Activated CD4-positive, alpha-beta T cell treated with anti-CD3 and anti-CD28 coated beads, Interleukin-10, Interleukin-2, amounts not matched to agents 100 ng/mL and 50 ng/mL, durations not matched to agents 16 hours and 8 hours (primary cell): Measurements from ENCODE around the gene ITGAV.

Experiments used
- DNase-seq: peaks from one replicate; pipeline ENCODE4 v3.0.0-alpha.2; 2020

ITGAV gene

GRCh38 chr2:186575856-186576255, 14.0 kb upstream of the ITGAV start:
- DNase-seq: no peak

- no peak for DNase-seq
Measured at GRCh38 chr2:186576614-186577013, 13.2 kb upstream of the ITGAV start.

GRCh38 chr2:186582698-186583097, 7.2 kb upstream of the ITGAV start:
- DNase-seq: no peak

- DNase-seq: no peak
Measured at GRCh38 chr2:186584053-186584452, 5.8 kb upstream of the ITGAV start.

DNA sequence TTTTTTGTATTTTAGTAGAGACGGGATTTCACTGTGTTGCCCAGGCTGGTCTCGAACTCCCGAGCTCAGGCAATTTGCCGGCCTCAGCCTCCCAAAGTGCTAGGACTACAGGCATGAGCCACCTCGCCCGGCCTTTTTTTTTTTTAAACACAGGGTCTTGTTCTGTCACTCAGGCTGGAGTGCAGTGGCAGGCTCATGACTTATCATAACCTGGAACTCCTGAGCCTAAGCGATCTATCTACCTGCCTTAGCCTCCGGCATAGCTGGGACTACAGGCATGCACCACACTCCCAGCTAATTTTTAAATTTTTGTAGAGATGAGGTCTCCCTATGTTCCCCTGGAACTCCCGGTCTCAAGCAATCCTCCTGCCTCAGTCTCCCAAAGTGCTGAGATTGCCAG, 1.4 kb upstream of the ITGAV start:
- DNase-seq: no peak

DNA sequence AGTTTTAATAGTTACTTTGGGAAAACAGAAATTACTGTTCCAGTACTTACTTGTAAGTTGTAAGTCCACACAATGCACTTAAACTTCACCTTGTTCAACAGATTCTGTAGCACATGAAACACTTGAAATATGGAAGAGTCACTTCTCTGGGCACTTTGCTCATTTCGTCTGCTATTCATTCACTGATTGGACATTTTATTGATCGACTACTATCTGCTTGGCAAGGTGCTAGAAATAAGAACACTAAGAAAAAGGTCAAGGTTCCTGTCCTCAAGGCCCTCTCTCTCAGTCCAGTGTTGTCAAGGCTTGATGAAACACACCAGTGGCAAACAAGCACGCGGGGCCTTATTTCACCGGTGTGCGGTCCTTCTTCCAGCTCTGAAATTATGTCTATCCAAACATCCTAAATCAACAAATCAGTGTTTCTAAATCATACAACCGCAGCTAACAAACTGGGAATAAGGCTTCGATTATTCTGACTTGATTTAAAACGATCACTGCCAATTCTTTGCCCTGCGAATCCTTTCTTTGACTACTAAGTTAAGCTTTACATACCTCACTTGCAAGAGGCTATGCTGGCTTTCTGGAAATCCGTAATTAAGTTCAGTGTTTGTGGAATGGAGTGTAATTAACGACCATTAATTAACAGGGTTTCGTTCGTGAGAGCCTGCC, 780 bp upstream of the ITGAV start:
- no peak for DNase-seq

DNA sequence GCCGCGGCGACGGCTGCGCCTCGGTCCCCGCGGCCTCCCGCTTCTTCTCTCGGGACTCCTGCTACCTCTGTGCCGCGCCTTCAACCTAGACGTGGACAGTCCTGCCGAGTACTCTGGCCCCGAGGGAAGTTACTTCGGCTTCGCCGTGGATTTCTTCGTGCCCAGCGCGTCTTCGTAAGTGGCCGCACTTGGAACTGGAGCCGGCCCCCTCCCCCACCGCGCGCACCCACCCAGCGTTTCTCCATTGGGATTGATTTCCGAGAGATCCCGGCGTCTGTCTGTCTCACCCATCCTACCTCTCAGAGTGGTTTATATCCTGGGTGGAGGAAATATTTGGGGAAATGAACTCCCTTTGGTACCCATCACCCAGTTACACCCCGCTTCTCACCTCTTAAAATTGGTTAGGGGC, 498 bp downstream of the ITGAV start:
- no peak for DNase-seq

GRCh38 chr2:186590759-186591505, 1.1 kb downstream of the ITGAV start:
- peak; percentile 43 for DNase-seq

DNA sequence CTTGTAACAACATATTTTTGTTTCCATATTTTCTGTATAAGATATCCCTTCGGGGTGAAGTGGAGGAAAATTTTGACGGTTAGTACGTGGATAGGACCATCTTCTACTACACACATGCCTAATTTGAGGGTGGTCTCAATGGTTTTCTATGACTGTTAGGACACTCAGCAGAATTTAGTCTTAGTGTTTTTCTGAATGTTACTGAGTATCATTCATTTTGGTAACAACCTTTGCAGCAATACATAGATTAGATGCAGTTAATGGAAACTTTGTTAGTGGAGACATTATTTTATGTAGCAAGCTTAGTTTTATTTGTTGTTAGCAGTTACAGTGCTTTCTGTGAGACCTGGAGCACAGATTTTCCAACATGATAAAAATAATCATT, 1.6 kb downstream of the ITGAV start:
- DNase-seq: no peak

DNA sequence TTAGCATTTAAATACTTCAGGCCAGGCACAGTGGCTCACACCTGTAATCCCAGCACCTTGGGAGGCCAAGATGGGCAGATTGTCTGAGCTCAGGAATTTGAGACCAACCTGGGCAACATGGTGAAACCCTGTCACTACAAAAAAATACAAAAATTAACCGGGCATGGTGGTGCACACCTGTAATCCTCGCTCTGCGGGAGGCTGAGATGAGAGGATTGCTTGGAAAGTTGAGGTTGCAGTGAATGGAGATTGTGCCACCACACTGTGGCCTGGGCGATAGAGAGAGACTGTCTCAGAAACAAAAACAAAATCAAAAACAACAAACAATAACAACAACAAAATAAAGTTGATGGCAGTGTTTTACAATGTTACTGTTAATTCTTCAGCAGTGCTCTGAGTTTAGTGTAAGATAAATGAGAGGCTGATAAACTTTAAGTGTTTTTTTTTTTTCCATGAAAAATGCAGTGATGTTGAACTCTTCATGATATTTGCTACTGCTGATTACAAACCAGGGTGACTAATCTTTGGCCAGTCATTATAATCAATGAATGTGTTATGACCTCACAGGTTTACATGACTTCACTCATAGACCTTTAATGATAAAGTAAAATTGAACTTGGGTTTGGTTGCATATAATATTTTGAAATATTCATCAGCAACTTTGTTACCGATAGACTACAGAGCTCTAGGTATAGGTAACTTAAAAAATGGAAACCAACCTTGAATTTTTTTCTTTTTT, 2.5 kb downstream of the ITGAV start:
- DNase-seq: no peak

DNA sequence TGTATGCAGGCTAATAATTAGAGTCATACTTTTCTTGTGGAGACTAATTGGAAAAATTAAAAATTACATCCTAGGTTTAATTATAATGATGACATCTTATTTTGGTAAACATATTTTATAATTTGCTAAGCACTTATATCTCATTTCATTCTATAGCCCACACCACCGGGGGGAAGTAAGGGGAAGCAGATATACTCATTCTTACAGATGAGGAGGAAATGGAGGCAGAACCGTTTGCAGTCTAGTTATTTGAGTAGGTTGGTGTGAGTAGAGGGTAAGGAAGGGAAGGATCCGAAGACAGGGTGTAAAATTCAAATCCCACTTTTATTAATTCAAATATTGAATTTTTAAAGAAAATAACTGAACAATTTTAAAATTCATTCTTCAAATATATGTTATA, 3.7 kb downstream of the ITGAV start:
- DNase-seq: no peak

GRCh38 chr2:186594001-186594722, 4.3 kb downstream of the ITGAV start:
- no peak for DNase-seq

DNA sequence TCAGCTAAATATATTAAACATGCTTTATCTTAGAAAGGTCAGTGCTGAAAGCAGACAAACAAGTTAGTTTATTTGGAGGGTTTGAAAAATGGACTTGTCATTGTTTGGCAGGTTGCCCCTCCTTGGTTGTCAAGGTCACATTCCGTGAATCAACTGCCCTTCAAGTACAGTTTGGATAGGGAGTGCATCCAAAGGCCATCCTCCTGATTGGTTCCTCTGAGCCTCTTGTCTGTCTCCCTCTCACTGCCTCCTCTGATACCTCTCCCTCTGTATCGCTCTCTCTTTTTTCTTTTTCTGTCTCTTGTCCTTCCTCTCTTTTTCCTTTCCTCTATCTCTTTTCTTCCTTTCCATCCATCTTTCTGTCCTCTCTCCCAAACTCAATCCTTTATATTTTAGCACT, 5.4 kb downstream of the ITGAV start:
- no peak for DNase-seq

GRCh38 chr2:186599186-186599778, 9.4 kb downstream of the ITGAV start:
- no peak for DNase-seq

DNA sequence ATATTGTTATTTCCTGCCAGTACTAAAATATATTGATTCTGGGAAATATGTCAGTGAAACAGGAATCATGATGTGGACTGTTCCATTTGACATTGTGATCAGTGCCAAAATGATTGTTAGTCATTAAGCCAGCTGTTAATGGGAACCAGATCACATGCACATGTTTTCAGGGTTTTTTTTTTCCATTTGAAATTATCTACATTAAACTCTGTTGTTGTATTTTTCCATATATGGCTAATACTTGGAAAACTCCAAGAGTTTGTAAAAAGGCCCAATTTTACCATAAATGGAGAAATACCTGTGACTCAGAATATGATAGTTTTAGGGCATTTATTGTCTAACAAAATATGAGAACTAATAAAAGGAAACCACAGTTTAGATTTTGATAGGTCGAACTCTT, 13.4 kb downstream of the ITGAV start:
- DNase-seq: no peak

- no peak for DNase-seq
Measured at GRCh38 chr2:186605041-186605440, 15.2 kb downstream of the ITGAV start.

- DNase-seq: no peak
Measured at GRCh38 chr2:186607660-186608324, 17.9 kb downstream of the ITGAV start.

DNA sequence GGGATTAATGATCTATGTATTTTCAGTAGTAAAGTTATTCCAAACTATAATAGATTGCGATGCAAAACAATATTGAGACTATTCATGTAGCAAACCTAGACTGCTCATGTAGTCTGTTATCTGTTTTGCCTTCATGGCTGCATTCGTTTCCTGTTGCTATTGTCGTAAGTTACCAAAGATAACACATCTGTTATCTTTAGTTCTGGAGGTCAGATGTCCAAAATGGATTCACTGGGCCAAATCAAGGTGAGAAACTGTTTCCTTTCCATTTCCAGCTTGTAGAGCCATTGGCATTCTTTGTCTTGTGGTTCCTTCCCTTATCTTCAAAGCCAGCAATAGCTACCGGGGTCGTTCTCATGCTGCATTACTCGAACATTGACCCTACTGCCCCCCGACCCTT, 20.9 kb downstream of the ITGAV start:
- no peak for DNase-seq

- no peak for DNase-seq
Measured at GRCh38 chr2:186611526-186611925, 21.7 kb downstream of the ITGAV start.

GRCh38 chr2:186612026-186612425, 22.2 kb downstream of the ITGAV start:
- no peak for DNase-seq

- DNase-seq: no peak
Measured at GRCh38 chr2:186612555-186613440, 22.9 kb downstream of the ITGAV start.
